IPS DF 6.9 (cell line): ENCODE data around the gene PTPN5.
"Not testable (repeated sequence)": the region's sequence is repeated elsewhere in the genome, so short reads cannot be mapped to it uniquely, and the experiment has no call there.

ENCODE experiments used
- DNase-seq: peaks from one replicate; pipeline ENCODE4 v3.0.0-alpha.2; 2013; ENCODE audit warnings: low read depth, low spot score
- H3K27ac ChIP-seq: one replicate; pipeline ENCODE4 v1.5.1; 2013; ENCODE audit warnings: low read length, control low read depth
- H3K27me3 ChIP-seq: 2 replicates; pipeline ENCODE4 v1.6.1; 2013; ENCODE audit warnings: mild to moderate bottlenecking, low read length; ENCODE audit not compliant: control insufficient read depth, insufficient read depth
- H3K36me3 ChIP-seq: 2 replicates; pipeline ENCODE4 v1.6.1; 2013; ENCODE audit warnings: low read length; ENCODE audit not compliant: control insufficient read depth, insufficient read depth
- H3K4me1 ChIP-seq: 2 replicates; pipeline ENCODE4 v1.6.1; 2013; ENCODE audit warnings: low read length; ENCODE audit not compliant: control insufficient read depth, insufficient read depth
- H3K4me3 ChIP-seq: 2 replicates; pipeline ENCODE4 v1.5.1; 2013; ENCODE audit warnings: mild to moderate bottlenecking, low read length
- H3K9me3 ChIP-seq: 2 replicates; pipeline ENCODE4 v1.6.1; 2013; ENCODE audit warnings: low read length, inconsistent platforms; ENCODE audit not compliant: control insufficient read depth, insufficient read depth
- WGBS: extraction: QIAGEN DNeasy Blood & Tissue Kit; methylation state at CpG from one replicate; pipeline ENCODE4 v1.1.7; 2013; ENCODE audit warnings: mixed read lengths, missing lambda C conversion rate; ENCODE audit not compliant: insufficient read length, insufficient coverage; 5-methylcytosine and 5-hydroxymethylcytosine counted together

Gene PTPN5

GRCh38 chr11:18791207-18791968 lies at the start of gene PTPN5:
PTPN5 (minus strand) TSS chr11:18791798; CDS start chr11:18771958, 19,840 bp downstream.
- H3K4me3 ChIP-seq = peak within 1 kb of the TSS; percentile 64
- WGBS = no CpG with 5 or more reads among the region's 94 CpGs

GRCh38 chr11:18836417-18836816 lies 44.8 kb upstream of the PTPN5 start:
- no CpG with 5 or more reads among the region's 2 CpGs for WGBS
- DNase-seq = no peak
- no peaks in the 10 kb centered on the region for H3K9me3 ChIP-seq
- no peak overlapping the region for H3K27ac ChIP-seq
- H3K4me1 ChIP-seq = no peaks in the 10 kb centered on the region
- H3K27me3 ChIP-seq = no peaks in the 10 kb centered on the region
- no peak overlapping the region for H3K4me3 ChIP-seq
- H3K36me3 ChIP-seq = no peaks in the 10 kb centered on the region

More at GRCh38 chr11:18791207-18791968, at the start of gene PTPN5:
- peaks cover 12% of the 10 kb centered on the region; the same call in 1 of the 2 replicates for H3K27me3 ChIP-seq
- H3K4me1 ChIP-seq = 0 out of 2 replicates have a peak, but pooled peaks cover 1% of the 10 kb centered on the region
- DNase-seq = no peak
- H3K9me3 ChIP-seq = no peaks in the 10 kb centered on the region
- no peaks in the 10 kb centered on the region for H3K36me3 ChIP-seq
- no peak within 1 kb of the TSS for H3K27ac ChIP-seq

- no peak for DNase-seq
- Histone ChIP-seq H3K4me3 (no peak overlapping the region), H3K27ac (no peak overlapping the region), H3K36me3 (no peaks in the 10 kb centered on the region), H3K27me3 (no peaks in the 10 kb centered on the region), H3K4me1 (no peaks in the 10 kb centered on the region), H3K9me3 (no peaks in the 10 kb centered on the region)
- no CpG with 5 or more reads among the region's 5 CpGs for WGBS
Observed at GRCh38 chr11:18834754-18835466, 43.3 kb upstream of the PTPN5 start.

DNA sequence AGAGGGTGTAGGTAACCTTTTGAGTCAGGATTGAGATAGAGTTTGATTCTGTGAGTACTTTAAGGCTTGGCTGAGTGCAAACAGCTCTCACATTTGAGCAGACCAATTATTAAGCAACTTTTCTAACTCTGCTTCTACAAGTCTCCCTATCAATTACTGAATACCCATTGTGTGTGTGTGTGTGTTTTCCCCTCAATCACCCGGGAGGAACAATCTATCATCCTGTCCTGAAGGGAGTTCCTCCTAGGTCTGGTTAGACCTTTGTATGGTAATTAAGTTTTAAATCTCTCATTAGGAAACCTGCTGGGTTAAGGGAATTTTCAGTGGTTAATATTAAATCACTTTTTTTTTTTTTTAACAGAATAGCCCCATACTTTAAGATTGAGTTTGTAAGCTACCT lies 28.6 kb upstream of the PTPN5 start:
- H3K4me1 ChIP-seq, H3K4me3 ChIP-seq, H3K9me3 ChIP-seq, H3K27ac ChIP-seq, H3K27me3 ChIP-seq, H3K36me3 ChIP-seq, DNase-seq: not testable (repeated sequence)
- no CpG with 5 or more reads among the region's 1 CpG for WGBS

- no peaks in the 10 kb centered on the region for H3K9me3 ChIP-seq
- no peak overlapping the region for H3K4me3 ChIP-seq
- no peak overlapping the region for H3K27ac ChIP-seq
- no peaks in the 10 kb centered on the region for H3K36me3 ChIP-seq
- no peaks in the 10 kb centered on the region for H3K4me1 ChIP-seq
- WGBS = no CpG with 5 or more reads among the region's 4 CpGs
- H3K27me3 ChIP-seq = no peaks in the 10 kb centered on the region
- no peak for DNase-seq
Observed at GRCh38 chr11:18804199-18804999, 12.8 kb upstream of the PTPN5 start.

GRCh38 chr11:18802381-18803257 lies 11.0 kb upstream of the PTPN5 start:
- no peak for DNase-seq
- Histone ChIP-seq H3K36me3 (no peaks in the 10 kb centered on the region), H3K9me3 (no peaks in the 10 kb centered on the region), H3K27me3 (0 out of 2 replicates have a peak, but pooled peaks cover 2% of the 10 kb centered on the region), H3K27ac (no peak overlapping the region), H3K4me1 (no peaks in the 10 kb centered on the region), H3K4me3 (no peak overlapping the region)
- no CpG with 5 or more reads among the region's 13 CpGs for WGBS

GRCh38 chr11:18798799-18799469 lies 7.3 kb upstream of the PTPN5 start:
- Histone ChIP-seq H3K27ac (no peak overlapping the region), H3K4me3 (no peak overlapping the region), H3K27me3 (peaks cover 2% of the 10 kb centered on the region; the same call in 1 of the 2 replicates), H3K9me3 (no peaks in the 10 kb centered on the region), H3K4me1 (no peaks in the 10 kb centered on the region), H3K36me3 (no peaks in the 10 kb centered on the region)
- WGBS = no CpG with 5 or more reads among the region's 3 CpGs
- no peak for DNase-seq

DNA sequence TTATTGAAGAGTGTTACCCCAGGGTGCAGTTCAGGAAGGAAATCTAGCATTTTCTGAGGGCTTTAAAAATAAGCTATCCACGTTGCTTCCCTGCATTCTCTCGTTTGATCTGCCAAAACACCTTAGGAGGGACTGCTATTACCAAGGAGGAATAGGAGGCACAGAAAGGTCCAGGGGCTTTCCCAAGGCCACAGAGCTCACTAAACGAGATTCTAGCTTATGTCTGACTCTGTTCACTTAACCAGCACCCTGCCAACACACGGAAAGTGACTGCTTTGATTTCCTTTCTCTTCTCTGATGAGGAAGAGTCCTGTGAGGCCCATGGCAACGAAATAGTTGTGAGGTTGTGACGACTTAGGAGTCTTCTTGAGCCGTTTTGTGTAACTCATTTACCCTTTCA lies 3.4 kb upstream of the PTPN5 start:
- no CpG with 5 or more reads among the region's 7 CpGs for WGBS
- Histone ChIP-seq H3K27ac (no peak overlapping the region), H3K9me3 (no peaks in the 10 kb centered on the region), H3K4me1 (0 out of 2 replicates have a peak, but pooled peaks cover 1% of the 10 kb centered on the region), H3K36me3 (no peaks in the 10 kb centered on the region), H3K4me3 (no peak overlapping the region), H3K27me3 (peaks cover 13% of the 10 kb centered on the region; the same call in 1 of the 2 replicates)
- DNase-seq = no peak

DNA sequence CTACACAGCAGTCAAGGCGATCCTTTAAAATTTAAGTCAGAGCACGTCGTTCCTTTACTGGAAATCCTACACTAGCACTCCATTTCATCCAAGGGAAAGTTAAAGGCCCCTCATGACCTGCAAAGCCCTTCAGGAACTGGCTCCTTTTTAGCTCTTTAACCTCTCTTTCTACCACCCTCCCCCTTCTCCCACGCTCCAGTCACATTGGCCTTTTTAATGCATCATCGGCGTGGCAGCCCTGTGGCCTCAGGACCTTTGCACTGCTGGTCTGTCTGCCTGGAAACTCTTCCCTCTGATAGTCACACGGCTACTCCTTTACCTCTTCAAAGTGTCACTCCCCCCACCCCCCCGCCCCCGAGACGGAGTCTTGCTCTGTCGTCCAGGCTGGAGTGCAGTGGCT lies 1.2 kb upstream of the PTPN5 start:
- Histone ChIP-seq H3K36me3 (no peaks in the 10 kb centered on the region), H3K4me3 (no peak overlapping the region; the same call in 1 of the 2 replicates), H3K27me3 (peaks cover 12% of the 10 kb centered on the region; the same call in 1 of the 2 replicates), H3K4me1 (0 out of 2 replicates have a peak, but pooled peaks cover 1% of the 10 kb centered on the region), H3K27ac (no peak overlapping the region), H3K9me3 (no peaks in the 10 kb centered on the region)
- no CpG with 5 or more reads among the region's 11 CpGs for WGBS
- no peak for DNase-seq
